AG04450 (cell line): ENCODE results near the gene ORC4. TPM values are rescaled to one million over a fixed set of nuclear protein-coding genes. Genes with fewer than 3 reads are reported as not detected.

ENCODE experiments used
- CTCF ChIA-PET: fragments of 300-600, 350-600 bp; formaldehyde crosslinking; extraction: SDS; loops from one replicate; lab custom pipeline; 2022; ENCODE audit warnings: antibody characterized with exemption, inconsistent platforms; lab: Charles Lee
- POLR2A ChIA-PET: fragments of 350-600 bp; formaldehyde crosslinking; extraction: SDS; loops from one replicate; lab custom pipeline; 2021; ENCODE audit warnings: antibody characterized with exemption, inconsistent platforms; lab: Yijun Ruan, JAX
- DNase-seq: peaks from one replicate; pipeline ENCODE4 v3.0.0-alpha.2; 2011; ENCODE audit warnings: low read depth, low spot score
- H3K27ac ChIP-seq: one replicate; pipeline ENCODE4 v1.5.1; 2012; ENCODE audit warnings: low read depth, low read length, control low read depth
- H3K27me3 ChIP-seq: one replicate; pipeline ENCODE4 v1.6.0; 2012; ENCODE audit warnings: low read length; ENCODE audit not compliant: control insufficient read depth, insufficient read depth
- H3K4me3 ChIP-seq: 2 replicates; pipeline ENCODE4 v1.5.1; 2011; ENCODE audit warnings: mild to moderate bottlenecking, low read depth, low read length, control low read depth
- H3K9me3 ChIP-seq: 2 replicates; pipeline ENCODE4 v1.5.1; 2012; ENCODE audit warnings: low read length; ENCODE audit not compliant: control insufficient read depth, insufficient read depth
- polyA plus RNA-seq: library from polyadenylated mRNA; depleted of rRNA; stranded (reverse); fragments of >200 nt; gene quantifications from 2 replicates; pipeline ENCODE4 v1.2.3, GENCODE V29; 2011
- TF ChIP-seq, protein P1 (sequence below): IDR thresholded peaks from 2 replicates; pipeline ENCODE4 v1.5.1; 2011; ENCODE audit warnings: low read depth, low read length, control low read depth, inconsistent platforms

The ORC4 gene
- polyA plus RNA-seq, 1 experiment, result 49.7 TPM

DNA sequence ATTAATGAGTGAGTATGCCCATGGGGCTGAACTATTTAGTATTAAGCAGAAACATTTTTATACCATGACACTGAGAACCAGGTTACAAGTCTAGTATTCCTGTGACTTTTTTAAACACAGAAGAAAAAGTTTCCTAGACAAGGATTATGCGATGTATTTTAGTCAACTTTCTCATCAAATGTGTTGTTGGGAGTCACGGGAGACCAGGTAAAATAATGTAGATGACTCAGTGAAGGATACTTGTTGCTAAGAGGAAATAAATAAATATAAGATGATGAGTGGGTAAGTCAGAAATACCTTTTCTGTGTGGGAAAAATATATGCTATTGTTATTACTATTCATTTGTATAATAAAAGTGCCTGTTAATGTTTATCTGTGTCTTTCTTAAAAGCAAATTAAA, 23.8 kb upstream of the ORC4 start:
- TF ChIP-seq, protein P1, sequence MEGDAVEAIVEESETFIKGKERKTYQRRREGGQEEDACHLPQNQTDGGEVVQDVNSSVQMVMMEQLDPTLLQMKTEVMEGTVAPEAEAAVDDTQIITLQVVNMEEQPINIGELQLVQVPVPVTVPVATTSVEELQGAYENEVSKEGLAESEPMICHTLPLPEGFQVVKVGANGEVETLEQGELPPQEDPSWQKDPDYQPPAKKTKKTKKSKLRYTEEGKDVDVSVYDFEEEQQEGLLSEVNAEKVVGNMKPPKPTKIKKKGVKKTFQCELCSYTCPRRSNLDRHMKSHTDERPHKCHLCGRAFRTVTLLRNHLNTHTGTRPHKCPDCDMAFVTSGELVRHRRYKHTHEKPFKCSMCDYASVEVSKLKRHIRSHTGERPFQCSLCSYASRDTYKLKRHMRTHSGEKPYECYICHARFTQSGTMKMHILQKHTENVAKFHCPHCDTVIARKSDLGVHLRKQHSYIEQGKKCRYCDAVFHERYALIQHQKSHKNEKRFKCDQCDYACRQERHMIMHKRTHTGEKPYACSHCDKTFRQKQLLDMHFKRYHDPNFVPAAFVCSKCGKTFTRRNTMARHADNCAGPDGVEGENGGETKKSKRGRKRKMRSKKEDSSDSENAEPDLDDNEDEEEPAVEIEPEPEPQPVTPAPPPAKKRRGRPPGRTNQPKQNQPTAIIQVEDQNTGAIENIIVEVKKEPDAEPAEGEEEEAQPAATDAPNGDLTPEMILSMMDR, result no peak
- POLR2A ChIA-PET, result no interaction called here
- CTCF ChIA-PET, result no interaction called here
- DNase-seq, result no peak
- Histone ChIP-seq H3K27me3 (no peaks in the 10 kb centered on the region), H3K27ac (no peak overlapping the region), H3K9me3 (no peaks in the 10 kb centered on the region), H3K4me3 (no peak overlapping the region)

DNA sequence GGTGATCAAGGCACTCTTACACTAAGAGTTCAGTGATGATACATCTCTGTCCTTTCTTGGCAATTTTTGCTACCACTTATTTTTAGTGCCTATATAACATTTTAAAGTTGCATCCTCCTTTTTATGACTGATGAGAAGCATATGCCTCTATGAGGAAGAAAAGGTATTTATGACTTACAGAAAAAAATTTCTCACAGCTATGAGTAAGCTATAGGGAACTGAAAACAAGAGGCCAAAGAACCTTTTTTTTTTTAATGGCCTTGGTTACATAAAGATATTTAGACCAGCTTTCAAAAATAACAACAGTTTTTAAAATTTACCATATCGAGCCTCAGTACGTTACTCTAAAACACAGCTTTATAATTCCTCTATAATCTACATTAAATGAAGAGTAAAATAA, 21.7 kb upstream of the ORC4 start:
- Histone ChIP-seq H3K9me3 (no peaks in the 10 kb centered on the region), H3K27ac (no peak overlapping the region), H3K4me3 (no peak overlapping the region), H3K27me3 (no peaks in the 10 kb centered on the region)
- TF ChIP-seq, protein P1, result no peak
- ChIA-PET CTCF (no interaction called here), POLR2A (no interaction called here)
- no peak for DNase-seq

DNA sequence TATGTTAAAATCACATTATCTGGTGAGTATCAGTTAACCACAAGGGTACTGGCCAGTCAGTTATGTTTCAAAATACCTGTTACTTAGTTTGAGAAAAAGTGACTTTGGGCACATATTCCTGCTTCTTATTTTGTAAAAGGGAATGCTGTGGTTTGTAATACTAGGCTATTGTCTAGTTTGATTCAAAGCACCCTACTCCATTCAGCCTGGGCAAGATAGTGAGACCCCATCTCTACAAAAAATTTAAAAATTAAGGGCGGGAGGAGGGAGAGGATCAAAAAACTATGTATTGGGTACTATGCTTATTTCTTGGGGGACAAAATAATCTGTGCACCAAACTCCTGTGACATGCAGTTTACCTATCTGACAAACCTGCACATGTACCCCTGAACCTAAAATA, 19.2 kb upstream of the ORC4 start:
- no peak overlapping the region for H3K4me3 ChIP-seq
- H3K27ac ChIP-seq, result no peak overlapping the region
- TF ChIP-seq, protein P1, result no peak
- DNase-seq, result no peak
- ChIA-PET CTCF (no interaction called here), POLR2A (no interaction called here)
- H3K27me3 ChIP-seq, result no peaks in the 10 kb centered on the region
- H3K9me3 ChIP-seq, result no peaks in the 10 kb centered on the region

DNA sequence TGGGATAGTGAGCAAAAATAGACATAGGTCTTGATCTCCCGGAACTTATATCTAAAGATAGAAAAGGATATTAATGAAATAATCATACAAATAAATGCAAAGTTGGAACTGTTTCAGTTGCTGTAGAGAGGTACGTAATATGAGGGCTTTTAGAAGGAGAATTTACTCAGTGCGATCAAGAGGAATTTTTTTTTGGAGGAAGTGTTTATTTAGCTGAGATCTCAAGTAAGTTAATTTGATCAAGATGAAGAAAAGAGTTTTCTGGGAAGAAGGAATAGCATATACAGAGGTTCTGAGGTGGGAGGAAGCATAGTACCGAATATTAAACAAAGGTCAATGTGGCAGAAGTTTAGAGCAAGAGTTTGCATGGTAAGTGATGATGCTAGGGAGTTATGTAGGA, 11.7 kb upstream of the ORC4 start:
- DNase-seq, result no peak
- ChIA-PET POLR2A (no interaction called here), CTCF (interaction anchor here (0.8 kb wide), 1 partner anchor 477 kb away, joined by 3 read pairs; no protein-coding TSS in a partner anchor)
- Histone ChIP-seq H3K27me3 (no peaks in the 10 kb centered on the region), H3K4me3 (no peak overlapping the region), H3K27ac (no peak overlapping the region), H3K9me3 (no peaks in the 10 kb centered on the region)
- TF ChIP-seq, protein P1, result no peak

DNA sequence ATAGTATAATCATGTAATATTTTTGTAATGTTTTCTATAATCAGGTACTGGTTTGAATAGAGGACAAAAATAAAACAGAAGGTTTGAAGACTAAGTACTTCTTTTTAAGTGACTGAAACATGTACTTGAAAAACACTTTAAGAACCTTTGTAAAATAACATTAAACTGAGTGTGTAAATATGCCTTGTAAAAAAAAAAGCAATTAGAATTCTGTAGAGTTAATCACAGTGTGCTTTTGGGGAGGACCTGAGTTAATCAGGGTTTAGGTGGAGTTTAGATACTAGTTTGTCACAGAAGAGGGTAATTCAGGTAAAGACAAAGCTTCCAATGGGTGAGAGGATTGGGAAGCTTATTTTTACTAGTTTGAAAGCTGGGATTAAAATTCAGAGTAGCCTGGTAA, 10.6 kb upstream of the ORC4 start:
- Histone ChIP-seq H3K4me3 (no peak overlapping the region), H3K9me3 (no peaks in the 10 kb centered on the region), H3K27me3 (no peaks in the 10 kb centered on the region), H3K27ac (no peak overlapping the region)
- DNase-seq, result no peak
- POLR2A ChIA-PET, result interaction anchor here (0.6 to 1.4 kb wide), 2 partner anchors 10 to 11 kb away, joined by 3 to 4 read pairs; partner anchors contain the start of genes MBD5 and ORC4
- TF ChIP-seq, protein P1, result no peak
- CTCF ChIA-PET, result no interaction called here
